Transverse colon (tissue), 4 donors: ENCODE data around the gene DUS3L.

Source experiments
- EP300 ChIP-seq: sonication (generic); formaldehyde crosslinking; IDR thresholded peaks from one replicate; pipeline ENCODE4 v1.6.1; 2017; ENCODE audit warnings: antibody characterized with exemption, low read depth
- POLR2A ChIP-seq: fragments of 450-650 bp; IDR thresholded peaks from one replicate; pipeline ENCODE4 v1.6.1; 2016; ENCODE audit warnings: antibody characterized with exemption, mild to moderate bottlenecking, moderate library complexity
- POLR2AphosphoS5 ChIP-seq, 3 donors: sonication (generic); formaldehyde crosslinking; IDR thresholded peaks; one replicate each; pipeline ENCODE4 v1.6.1; 2016; ENCODE audit warnings: antibody characterized with exemption in 3 of 3
- TF ChIP-seq, protein P1 (sequence below), 5 experiments: fragments of 200-600 bp in 3 of 5; fragments of 450-650 bp in 2 of 5; sonication (generic) in 3 of 5; IDR thresholded peaks; 1 replicate in 2 of 5; 2 replicates in 3 of 5; pipeline ENCODE4 v1.5.1; 2016 to 2017; ENCODE audit warnings: antibody characterized with exemption in 5 of 5, inconsistent platforms in 3 of 5, mild to moderate bottlenecking in 2 of 5, moderate library complexity in 1 of 5

DNA sequence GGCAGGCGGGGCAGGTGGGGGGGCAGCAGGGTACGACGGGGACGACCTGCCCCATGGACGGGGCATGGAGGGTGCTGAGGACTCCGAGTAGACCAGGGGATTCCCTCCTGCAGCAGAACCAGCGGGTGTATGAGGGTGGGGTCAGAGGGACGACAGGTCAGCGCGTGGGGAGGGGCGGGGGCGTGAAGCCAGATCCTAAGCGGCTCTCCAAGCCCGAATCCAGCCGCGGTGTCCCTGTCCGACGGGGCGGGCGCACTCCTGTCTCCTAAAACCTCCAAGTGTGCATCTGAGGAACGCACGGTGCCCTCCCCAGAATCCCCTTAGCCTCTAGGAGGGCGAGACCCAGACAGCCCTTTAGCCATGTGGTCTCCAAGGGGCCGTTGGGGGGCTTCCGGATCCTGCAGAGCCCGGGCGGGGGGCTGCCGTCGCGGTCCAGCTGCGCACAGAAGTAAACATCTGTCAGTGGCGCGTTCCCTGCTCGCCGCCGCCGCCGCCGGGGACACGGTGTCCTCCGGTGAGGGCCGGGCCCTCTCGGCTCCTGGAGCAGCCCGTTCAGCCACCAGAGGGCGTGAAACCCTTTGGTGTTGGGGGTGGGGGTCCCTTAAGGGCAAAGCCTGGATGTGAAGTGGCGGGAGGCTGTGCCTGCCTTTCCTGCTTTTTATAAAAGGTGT, 14.6 kb upstream of the DUS3L start:
- TF ChIP-seq, protein P1, sequence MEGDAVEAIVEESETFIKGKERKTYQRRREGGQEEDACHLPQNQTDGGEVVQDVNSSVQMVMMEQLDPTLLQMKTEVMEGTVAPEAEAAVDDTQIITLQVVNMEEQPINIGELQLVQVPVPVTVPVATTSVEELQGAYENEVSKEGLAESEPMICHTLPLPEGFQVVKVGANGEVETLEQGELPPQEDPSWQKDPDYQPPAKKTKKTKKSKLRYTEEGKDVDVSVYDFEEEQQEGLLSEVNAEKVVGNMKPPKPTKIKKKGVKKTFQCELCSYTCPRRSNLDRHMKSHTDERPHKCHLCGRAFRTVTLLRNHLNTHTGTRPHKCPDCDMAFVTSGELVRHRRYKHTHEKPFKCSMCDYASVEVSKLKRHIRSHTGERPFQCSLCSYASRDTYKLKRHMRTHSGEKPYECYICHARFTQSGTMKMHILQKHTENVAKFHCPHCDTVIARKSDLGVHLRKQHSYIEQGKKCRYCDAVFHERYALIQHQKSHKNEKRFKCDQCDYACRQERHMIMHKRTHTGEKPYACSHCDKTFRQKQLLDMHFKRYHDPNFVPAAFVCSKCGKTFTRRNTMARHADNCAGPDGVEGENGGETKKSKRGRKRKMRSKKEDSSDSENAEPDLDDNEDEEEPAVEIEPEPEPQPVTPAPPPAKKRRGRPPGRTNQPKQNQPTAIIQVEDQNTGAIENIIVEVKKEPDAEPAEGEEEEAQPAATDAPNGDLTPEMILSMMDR (IDR thresholded peaks at IDR 0.05): peak; percentile 83 to 92 (median 88)
- TF ChIP-seq POLR2A (peak; percentile 10), POLR2AphosphoS5 (IDR thresholded peaks at IDR 0.05) (peak in 2 of 3 donors; percentile 68 to 69), EP300 (peak; percentile 46)
